Measurements from ENCODE around the gene RGS3. TPM values are rescaled to one million over a fixed set of nuclear protein-coding genes. Genes with fewer than 3 reads are reported as not detected.

RGS3 gene
- total and polyA plus RNA-seq, 2 of the 13 experiments (the other 11 are each of a cell fraction or from before 2014, with no cell fraction given): 17.1 to 28.8 TPM

- TF ChIP-seq FUBP1 (CRISPR knock-in tag; IDR thresholded peaks at IDR 0.05; ENCODE audit: borderline replicate concordance): no peak
- no peak for TF ChIP-seq KLF11 (CRISPR knock-in tag; IDR thresholded peaks at IDR 0.05)
- TF ChIP-seq ZNF703 (CRISPR knock-in tag; IDR thresholded peaks at IDR 0.05; ENCODE audit: borderline replicate concordance): peak; percentile 73; the same call in 1 of the 2 replicates
- peak; percentile 85 for TF ChIP-seq THAP11 (CRISPR knock-in tag; IDR thresholded peaks at IDR 0.05)
- TF ChIP-seq DDIT3 (CRISPR knock-in tag; IDR thresholded peaks at IDR 0.05): no peak; the same call in 1 of the 2 replicates
- no peak for TF ChIP-seq ZXDC (CRISPR knock-in tag; IDR thresholded peaks at IDR 0.05)
- TF ChIP-seq REPIN1 (CRISPR knock-in tag; IDR thresholded peaks at IDR 0.05; ENCODE audit: borderline replicate concordance, low read depth): peak; percentile 98
- TF ChIP-seq ZBTB38 (CRISPR knock-in tag; IDR thresholded peaks at IDR 0.05): peak; percentile 80; the same call in 1 of the 2 replicates
- TF ChIP-seq ZNF609 (CRISPR knock-in tag; IDR thresholded peaks at IDR 0.05; ENCODE audit: borderline replicate concordance): peak; percentile 99
- 0 out of 2 replicates have a peak, but pooled peaks have one; percentile 73 for TF ChIP-seq ZNF510 (CRISPR knock-in tag; IDR thresholded peaks at IDR 0.05; ENCODE audit: low read depth)
- no peak for TF ChIP-seq TRIM22 (IDR thresholded peaks at IDR 0.05)
- no peak for TF ChIP-seq RFX3 (CRISPR knock-in tag; IDR thresholded peaks at IDR 0.05)
- no peak for TF ChIP-seq ZNF780A (CRISPR knock-in tag; IDR thresholded peaks at IDR 0.05)
- no peak; the same call in none of the 2 replicates for TF ChIP-seq ZIK1 (CRISPR knock-in tag; IDR thresholded peaks at IDR 0.05; ENCODE audit: borderline replicate concordance, low read depth)
- TF ChIP-seq NCOR1 (IDR thresholded peaks at IDR 0.05; ENCODE audit: borderline replicate concordance, low read length): peak; percentile 97
- TF ChIP-seq JARID2 (CRISPR knock-in tag; IDR thresholded peaks at IDR 0.05; ENCODE audit: insufficient replicate concordance): no peak
Observed at GRCh38 chr9:113504725-113505590, 41.4 kb downstream of the RGS3 start (continued).
